ENCODE measurements around the gene BYSL. TPM values are rescaled to one million over a fixed set of nuclear protein-coding genes. Genes with fewer than 3 reads are reported as not detected.

Gene BYSL, protein sequence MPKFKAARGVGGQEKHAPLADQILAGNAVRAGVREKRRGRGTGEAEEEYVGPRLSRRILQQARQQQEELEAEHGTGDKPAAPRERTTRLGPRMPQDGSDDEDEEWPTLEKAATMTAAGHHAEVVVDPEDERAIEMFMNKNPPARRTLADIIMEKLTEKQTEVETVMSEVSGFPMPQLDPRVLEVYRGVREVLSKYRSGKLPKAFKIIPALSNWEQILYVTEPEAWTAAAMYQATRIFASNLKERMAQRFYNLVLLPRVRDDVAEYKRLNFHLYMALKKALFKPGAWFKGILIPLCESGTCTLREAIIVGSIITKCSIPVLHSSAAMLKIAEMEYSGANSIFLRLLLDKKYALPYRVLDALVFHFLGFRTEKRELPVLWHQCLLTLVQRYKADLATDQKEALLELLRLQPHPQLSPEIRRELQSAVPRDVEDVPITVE
- 33.1 and 41.8 TPM in 2 replicates for total RNA-seq

DNA sequence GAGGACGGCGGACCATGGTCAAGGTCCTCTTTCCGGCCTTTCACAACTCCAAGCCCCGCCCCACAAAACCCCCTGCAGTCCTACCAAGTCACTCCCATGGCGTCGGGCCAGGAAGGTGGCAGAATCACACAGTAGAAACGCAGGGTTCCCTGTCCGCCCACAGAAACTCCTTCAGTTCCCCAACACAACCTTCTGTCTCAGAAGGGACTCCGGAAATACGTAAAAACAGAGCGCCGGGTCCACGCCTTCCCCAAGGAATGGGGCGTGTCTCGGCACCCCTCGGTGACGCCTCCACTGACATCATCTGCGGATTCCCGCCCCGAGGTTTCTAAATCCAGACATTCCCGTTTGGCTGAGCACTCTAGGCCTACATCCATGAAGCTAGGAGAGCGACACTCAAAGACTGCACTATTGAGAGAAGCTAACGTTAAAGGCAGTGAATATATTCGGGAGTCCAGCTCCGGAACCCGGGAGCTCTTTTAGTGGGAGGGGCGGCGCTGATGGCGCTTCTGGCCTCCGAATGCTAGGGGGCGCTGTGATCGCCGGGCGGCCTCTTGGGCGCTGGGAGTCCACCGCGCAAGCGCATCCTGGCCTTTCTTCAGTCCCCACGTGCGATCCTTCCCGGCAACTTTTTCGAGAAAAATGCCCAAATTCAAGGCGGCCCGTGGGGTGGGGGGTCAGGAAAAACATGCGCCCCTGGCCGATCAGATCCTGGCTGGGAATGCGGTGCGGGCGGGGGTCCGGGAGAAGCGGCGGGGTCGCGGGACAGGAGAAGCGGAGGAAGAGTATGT is at the start of gene BYSL, which contains the start of gene MED20:
TSS of gene BYSL (plus strand) at position 579 of the 791 bp plus-strand sequence. CDS start at position 643, 64 bp downstream.
TSS of gene MED20 (minus strand) at position 219 of the 791 bp plus-strand sequence. CDS start at position 98, 121 bp downstream.

DNA sequence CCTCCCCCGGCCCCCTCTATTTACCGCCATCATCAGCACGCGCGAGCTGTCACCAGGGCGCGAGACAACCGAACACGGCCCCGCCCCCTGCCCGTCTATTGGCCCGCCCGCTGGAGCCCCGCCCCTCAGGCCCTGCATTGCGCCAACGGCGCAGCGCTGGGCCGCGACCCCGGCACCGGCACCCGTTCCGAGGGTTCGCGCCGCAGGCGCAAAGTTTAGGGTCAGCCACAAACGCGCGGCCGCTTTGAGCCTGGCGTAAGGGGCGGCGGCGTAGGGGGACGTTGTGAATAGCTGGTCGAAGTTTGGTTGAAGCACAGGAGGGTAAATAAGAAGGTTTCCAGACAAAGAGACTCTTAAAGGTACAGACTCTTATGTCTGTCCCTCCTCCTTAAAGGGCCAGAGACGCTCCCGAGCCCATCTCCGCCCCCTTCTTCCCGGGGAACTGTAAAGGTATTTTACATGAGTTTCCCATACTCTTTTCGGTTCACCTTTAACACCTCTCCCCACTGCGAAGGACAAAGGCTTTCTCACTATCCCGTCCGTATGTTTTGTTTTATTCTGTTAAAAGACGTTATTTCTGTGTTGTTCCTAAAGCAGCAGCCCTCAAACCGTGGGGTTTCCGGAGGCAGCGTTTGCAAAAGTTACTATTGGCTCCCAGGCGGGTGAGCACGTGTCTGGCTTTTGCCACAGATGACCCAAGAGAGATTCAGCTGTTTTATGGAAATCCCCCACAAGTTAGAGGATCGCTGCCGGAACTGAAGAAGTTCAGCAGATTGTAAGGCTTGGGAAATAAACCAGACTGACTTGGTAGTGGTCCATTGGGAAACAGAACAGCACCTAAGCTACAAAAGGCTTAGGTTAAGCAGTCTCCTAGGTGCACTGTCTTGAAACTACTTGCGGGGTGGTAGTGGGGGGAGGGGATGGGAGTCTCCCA is 25.7 kb upstream of the BYSL start, which contains the start of gene USP49:
TSS of gene USP49 (minus strand) at position 76 of the 934 bp plus-strand sequence. CDS start 88,392 bp downstream, outside the sequence.

DNA sequence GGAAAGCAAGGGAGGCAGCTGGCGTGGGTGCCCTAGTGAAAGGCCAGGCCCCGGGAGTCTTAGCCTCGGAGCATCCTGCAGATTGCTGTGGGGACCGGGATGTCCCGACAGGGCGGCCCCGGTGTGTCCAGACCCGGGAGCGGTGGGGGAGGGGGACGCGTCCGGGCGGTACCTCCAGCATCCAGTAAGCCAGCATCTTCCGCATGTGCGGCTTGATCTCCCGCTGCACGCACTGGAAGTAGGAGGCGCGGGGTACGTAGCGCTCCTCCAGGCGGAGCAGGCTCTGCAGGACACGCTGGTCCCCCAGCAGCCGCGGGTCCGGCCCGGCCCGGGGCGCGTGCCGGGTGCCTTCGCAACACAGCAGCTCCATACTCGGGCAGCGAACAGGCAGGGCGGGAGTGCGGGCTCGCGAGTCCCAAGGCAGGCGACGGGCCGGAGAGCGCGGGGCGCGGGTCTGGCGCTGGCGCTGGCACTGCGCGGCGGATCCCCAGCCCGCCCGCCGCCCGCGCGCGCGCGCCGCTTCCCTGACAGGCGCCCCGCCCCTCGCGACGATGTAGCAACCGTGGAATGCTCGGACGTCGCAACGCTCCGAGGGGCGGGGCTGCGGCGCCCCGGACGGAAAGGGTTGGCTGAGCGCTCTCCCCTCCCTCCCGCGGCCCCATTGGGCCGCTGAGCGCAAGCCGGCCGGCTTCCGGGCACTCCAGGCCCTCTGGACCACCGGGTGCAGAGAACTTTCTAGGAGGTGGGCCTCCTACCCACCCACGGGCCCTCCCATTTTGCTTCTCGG is 20.2 kb downstream of the BYSL start, which contains the start of gene CCND3:
TSS of gene CCND3 (minus strand) at position 529 of the 787 bp plus-strand sequence. CDS start at position 370, 159 bp downstream.

Other genes with a start within 250 kb of the BYSL start
- gene TFEB, start 185.9 kb upstream of the BYSL start, total RNA-seq, result 2.3 and 3.4 TPM in 2 replicates
- gene PGC, start 174.1 kb upstream of the BYSL start, total RNA-seq, result not detected in 2 replicates
- gene FRS3, start 141.6 kb upstream of the BYSL start, total RNA-seq, result 0.63 and 1.1 TPM in 2 replicates
- 1.3 and 2.0 TPM in 2 replicates for gene PRICKLE4, start 140.7 kb upstream of the BYSL start, total RNA-seq
- gene TOMM6, start 133.8 kb upstream of the BYSL start, total RNA-seq, result 48.6 and 75.1 TPM in 2 replicates
- gene USP49, start 26.1 kb upstream of the BYSL start, total RNA-seq, result 1.7 and 2.8 TPM in 2 replicates
- 28.0 and 30.4 TPM in 2 replicates for gene MED20, start 360 bp upstream of the BYSL start, total RNA-seq
- 40.9 and 76.5 TPM in 2 replicates for gene CCND3, start 20.3 kb downstream of the BYSL start, total RNA-seq
- 15.2 and 20.6 TPM in 2 replicates for gene TAF8, start 129.0 kb downstream of the BYSL start, total RNA-seq
- gene C6orf132, start 221.1 kb downstream of the BYSL start, total RNA-seq, result 0.85 TPM in 1 of 2 replicates, not detected in the other